SK-N-SH treated with all-trans-retinoic acid at 6 μM for 48 hours (cell line): Measurements from ENCODE around the gene CPSF2.

Experiments
- ARNTL ChIP-seq: fragments of 450-650 bp; formaldehyde crosslinking; IDR thresholded peaks from 2 replicates; pipeline ENCODE4 v1.5.0; 2020; ENCODE audit warnings: low read depth, mild to moderate bottlenecking, moderate library complexity, borderline replicate concordance
- CREB5 ChIP-seq: fragments of 250-450 bp; sonication (Bioruptor Pico); IDR thresholded peaks from 2 replicates; pipeline ENCODE4 v1.5.1; 2020; ENCODE audit warnings: low read depth, mild to moderate bottlenecking, moderate library complexity
- GLIS3 ChIP-seq: fragments of 250-450 bp; sonication (Bioruptor Pico); IDR thresholded peaks from 2 replicates; pipeline ENCODE4 v1.5.0; 2020; ENCODE audit warnings: mild to moderate bottlenecking, moderate library complexity
- OSR1 ChIP-seq: fragments of 250-450 bp; sonication (Bioruptor Pico); IDR thresholded peaks from 2 replicates; pipeline ENCODE4 v1.8.0; 2022; ENCODE audit warnings: moderate library complexity, mild to moderate bottlenecking, inconsistent platforms
- PATZ1 ChIP-seq: fragments of 250-450 bp; sonication (Bioruptor Pico); IDR thresholded peaks from 2 replicates; pipeline ENCODE4 v1.8.0; 2020; ENCODE audit warnings: mild to moderate bottlenecking, moderate library complexity, borderline replicate concordance
- PPARA ChIP-seq: fragments of 250-450 bp; sonication (Bioruptor Pico); IDR thresholded peaks from 2 replicates; pipeline ENCODE4 v1.5.0; 2020; ENCODE audit warnings: mild to moderate bottlenecking, borderline replicate concordance
- ZFP3 ChIP-seq: fragments of 250-450 bp; sonication (Bioruptor Pico); IDR thresholded peaks from 2 replicates; pipeline ENCODE4 v1.5.0; 2020; ENCODE audit warnings: mild to moderate bottlenecking, moderate library complexity

GRCh38 chr14:92105073-92105892 is 16.5 kb upstream of the CPSF2 start:
- TF ChIP-seq PATZ1 (CRISPR knock-in tag) (no peak), OSR1 (CRISPR knock-in tag) (no peak), CREB5 (CRISPR knock-in tag) (no peak), ZFP3 (CRISPR knock-in tag) (no peak), PPARA (CRISPR knock-in tag) (no peak), GLIS3 (CRISPR knock-in tag) (no peak), ARNTL (CRISPR knock-in tag) (no peak)
